HEK293 (cell line): ENCODE measurements around the gene RPUSD4.

Experiments
- CTCF ChIA-PET: fragments of 350-600 bp; formaldehyde crosslinking; extraction: SDS; loops from one replicate; lab custom pipeline; 2021; ENCODE audit warnings: antibody characterized with exemption; lab: Yijun Ruan, JAX
- POLR2A ChIA-PET: fragments of 300-600 bp; formaldehyde crosslinking; extraction: SDS; loops from one replicate; lab custom pipeline; 2020; ENCODE audit warnings: antibody characterized with exemption, inconsistent platforms; lab: Yijun Ruan, JAX
- H3K27ac ChIP-seq: fragments of 200-500 bp; sonication (Bioruptor generic); 2 replicates; pipeline ENCODE4 v1.5.1; 2014; ENCODE audit warnings: low read depth, low read length, control low read depth, inconsistent platforms; ENCODE audit errors: extremely low read depth
- H3K36me3 ChIP-seq, 2 experiments: fragments of 200-500 bp in 1 of 2; sonication (Bioruptor generic) in 1 of 2; 1 replicate in 1 of 2; 2 replicates in 1 of 2; pipeline ENCODE4 v1.5.1; 2014 to 2017; ENCODE audit warnings: inconsistent platforms in 2 of 2, low read length in 2 of 2; ENCODE audit not compliant: control insufficient read depth in 2 of 2, insufficient read depth in 1 of 2
- H3K4me1 ChIP-seq: fragments of 200-500 bp; sonication (Bioruptor generic); 2 replicates; pipeline ENCODE4 v1.5.1; 2014; ENCODE audit warnings: mild to moderate bottlenecking, low read length, inconsistent platforms; ENCODE audit not compliant: control insufficient read depth, insufficient read depth
- H3K4me3 ChIP-seq: 2 replicates; pipeline ENCODE4 v1.5.1; 2011; ENCODE audit warnings: low read depth, mild to moderate bottlenecking, control low read depth, low read length, moderate library complexity
- H3K9me3 ChIP-seq: fragments of 200-500 bp; sonication (Bioruptor generic); 2 replicates; pipeline ENCODE4 v1.5.1; 2014; ENCODE audit warnings: low read depth, low read length, inconsistent platforms; ENCODE audit not compliant: control insufficient read depth, insufficient read depth
- GLI2 ChIP-seq: fragments of 450-650 bp; formaldehyde crosslinking; IDR thresholded peaks from 2 replicates; pipeline ENCODE4; 2017; ENCODE audit warnings: missing biosample characterization, missing genetic modification characterization, low read depth, borderline replicate concordance
- GLIS1 ChIP-seq: fragments of 450-650 bp; formaldehyde crosslinking; IDR thresholded peaks from 2 replicates; pipeline ENCODE4 v1.5.1; 2016; ENCODE audit warnings: missing biosample characterization, missing genetic modification characterization
- IKZF3 ChIP-seq: fragments of 450-650 bp; IDR thresholded peaks from 2 replicates; pipeline ENCODE4 v1.5.0; 2018; ENCODE audit warnings: missing biosample characterization, mild to moderate bottlenecking, missing genetic modification characterization, moderate library complexity
- KLF16 ChIP-seq: fragments of 450-650 bp; formaldehyde crosslinking; IDR thresholded peaks from 2 replicates; pipeline ENCODE4 v1.5.1; 2017; ENCODE audit warnings: missing biosample characterization, missing genetic modification characterization
- SCRT1 ChIP-seq: fragments of 450-650 bp; formaldehyde crosslinking; IDR thresholded peaks from 2 replicates; pipeline ENCODE4 v1.5.1; 2016; ENCODE audit warnings: missing biosample characterization, missing genetic modification characterization, borderline replicate concordance
- SETDB1 ChIP-seq: IDR thresholded peaks from one replicate; pipeline ENCODE4 v1.6.1; 2017; ENCODE audit warnings: mild to moderate bottlenecking, low read length, moderate library complexity, mixed read lengths; ENCODE audit not compliant: insufficient read length
- ZBTB48 ChIP-seq: fragments of 450-650 bp; formaldehyde crosslinking; IDR thresholded peaks from 2 replicates; pipeline ENCODE4 v1.5.1; 2016; ENCODE audit warnings: missing biosample characterization, missing genetic modification characterization
- ZFHX2 ChIP-seq: fragments of 450-650 bp; formaldehyde crosslinking; conservative IDR thresholded peaks from 2 replicates; pipeline ENCODE4 v1.5.1; 2016; ENCODE audit warnings: missing biosample characterization, missing genetic modification characterization
- ZFP37 ChIP-seq: fragments of 450-650 bp; formaldehyde crosslinking; IDR thresholded peaks from 2 replicates; pipeline ENCODE4 v1.5.1; 2016; ENCODE audit warnings: missing biosample characterization, missing genetic modification characterization
- ZNF112 ChIP-seq: fragments of 450-650 bp; formaldehyde crosslinking; IDR thresholded peaks from 2 replicates; pipeline ENCODE4 v1.5.0; 2017; ENCODE audit warnings: missing biosample characterization, missing genetic modification characterization
- ZNF114 ChIP-seq: fragments of 450-650 bp; formaldehyde crosslinking; IDR thresholded peaks from 2 replicates; pipeline ENCODE4 v1.5.0; 2017; ENCODE audit warnings: missing biosample characterization, missing genetic modification characterization
- ZNF133 ChIP-seq: fragments of 450-650 bp; formaldehyde crosslinking; IDR thresholded peaks from 2 replicates; pipeline ENCODE4 v1.5.1; 2016; ENCODE audit warnings: missing biosample characterization, missing genetic modification characterization
- ZNF248 ChIP-seq: fragments of 450-650 bp; formaldehyde crosslinking; IDR thresholded peaks from 2 replicates; pipeline ENCODE4 v1.5.1; 2017; ENCODE audit warnings: missing biosample characterization, missing genetic modification characterization
- ZNF302 ChIP-seq: fragments of 450-650 bp; formaldehyde crosslinking; IDR thresholded peaks from 2 replicates; pipeline ENCODE4 v1.5.1; 2016; ENCODE audit warnings: missing biosample characterization, missing genetic modification characterization, low read depth
- ZNF311 ChIP-seq: fragments of 450-650 bp; formaldehyde crosslinking; IDR thresholded peaks from 2 replicates; pipeline ENCODE4 v1.5.1; 2017; ENCODE audit warnings: missing biosample characterization, missing genetic modification characterization, borderline replicate concordance
- ZNF416 ChIP-seq: fragments of 450-650 bp; formaldehyde crosslinking; IDR thresholded peaks from 2 replicates; pipeline ENCODE4 v1.5.1; 2016; ENCODE audit warnings: missing biosample characterization, missing genetic modification characterization
- ZNF514 ChIP-seq: fragments of 450-650 bp; formaldehyde crosslinking; IDR thresholded peaks from 2 replicates; pipeline ENCODE4 v1.5.1; 2016; ENCODE audit warnings: missing biosample characterization, missing genetic modification characterization
- ZNF530 ChIP-seq: fragments of 450-650 bp; formaldehyde crosslinking; IDR thresholded peaks from 2 replicates; pipeline ENCODE4 v1.5.1; 2016; ENCODE audit warnings: low read depth, missing biosample characterization, missing genetic modification characterization
- ZNF600 ChIP-seq: fragments of 450-650 bp; formaldehyde crosslinking; IDR thresholded peaks from 2 replicates; pipeline ENCODE4 v1.5.1; 2016; ENCODE audit warnings: missing biosample characterization, missing genetic modification characterization
- ZNF837 ChIP-seq: fragments of 450-650 bp; formaldehyde crosslinking; IDR thresholded peaks from 2 replicates; pipeline ENCODE4 v1.5.1; 2016; ENCODE audit warnings: missing biosample characterization, missing genetic modification characterization
- ZNF843 ChIP-seq: fragments of 450-650 bp; formaldehyde crosslinking; IDR thresholded peaks from 2 replicates; pipeline ENCODE4 v1.5.1; 2016; ENCODE audit warnings: missing biosample characterization, missing genetic modification characterization
- ZSCAN30 ChIP-seq: fragments of 450-650 bp; IDR thresholded peaks from 2 replicates; pipeline ENCODE4 v1.5.1; 2018; ENCODE audit warnings: missing biosample characterization, mild to moderate bottlenecking, missing genetic modification characterization, moderate library complexity
- ZXDB ChIP-seq: fragments of 450-650 bp; formaldehyde crosslinking; IDR thresholded peaks from 2 replicates; pipeline ENCODE4 v1.5.1; 2016; ENCODE audit warnings: missing biosample characterization, missing genetic modification characterization
- TF ChIP-seq, protein P1 (sequence below): fragments of 450-650 bp; formaldehyde crosslinking; conservative IDR thresholded peaks from 2 replicates; pipeline ENCODE4 v1.5.1; 2016; ENCODE audit warnings: low read depth, missing biosample characterization, missing genetic modification characterization
- TF ChIP-seq, protein P2 (sequence below): fragments of 450-650 bp; formaldehyde crosslinking; IDR thresholded peaks from 2 replicates; pipeline ENCODE4 v1.5.1; 2016; ENCODE audit warnings: missing biosample characterization, missing genetic modification characterization, low read depth
- TF ChIP-seq, protein P3 (sequence below): fragments of 450-650 bp; formaldehyde crosslinking; IDR thresholded peaks from 2 replicates; pipeline ENCODE4 v1.5.1; 2016; ENCODE audit warnings: missing biosample characterization, missing genetic modification characterization
- TF ChIP-seq, protein P4 (sequence below): fragments of 450-650 bp; formaldehyde crosslinking; IDR thresholded peaks from 2 replicates; pipeline ENCODE4 v1.5.1; 2016; ENCODE audit warnings: missing biosample characterization, missing genetic modification characterization
- TF ChIP-seq, protein P5 (sequence below): fragments of 450-650 bp; formaldehyde crosslinking; IDR thresholded peaks from 2 replicates; pipeline ENCODE4 v1.5.1; 2016; ENCODE audit warnings: missing biosample characterization, missing genetic modification characterization

Gene RPUSD4

DNA sequence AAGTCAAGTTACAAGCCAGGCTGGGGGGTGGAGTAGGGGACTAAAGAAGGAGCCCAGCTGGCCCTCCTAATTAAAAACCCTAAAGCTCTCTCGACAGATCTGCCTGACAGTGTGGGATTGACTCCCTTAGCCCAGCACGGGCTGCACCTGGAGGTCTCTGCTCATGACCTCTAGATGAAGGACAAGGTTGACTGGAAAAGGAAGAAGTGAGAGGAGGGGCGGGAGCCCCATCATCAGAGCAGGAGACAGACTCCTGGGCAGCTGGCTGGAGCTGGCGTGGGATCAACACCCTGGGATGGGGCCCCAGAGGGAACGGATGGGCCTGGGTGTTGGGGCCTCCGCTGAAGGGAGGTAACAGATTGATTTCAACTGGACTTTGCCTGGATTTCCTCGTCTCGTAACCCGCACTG, 46.1 kb downstream of the RPUSD4 start (continued):
- TF ChIP-seq ZFHX2 (tag by site-specific recombination) (no peak), ZBTB48 (no peak), IKZF3 (tag by site-specific recombination) (no peak), ZNF837 (tag by site-specific recombination) (no peak), ZNF302 (no peak), SETDB1 (no peak), ZNF600 (no peak), ZNF133 (tag by site-specific recombination) (no peak)
- TF ChIP-seq, protein P1, sequence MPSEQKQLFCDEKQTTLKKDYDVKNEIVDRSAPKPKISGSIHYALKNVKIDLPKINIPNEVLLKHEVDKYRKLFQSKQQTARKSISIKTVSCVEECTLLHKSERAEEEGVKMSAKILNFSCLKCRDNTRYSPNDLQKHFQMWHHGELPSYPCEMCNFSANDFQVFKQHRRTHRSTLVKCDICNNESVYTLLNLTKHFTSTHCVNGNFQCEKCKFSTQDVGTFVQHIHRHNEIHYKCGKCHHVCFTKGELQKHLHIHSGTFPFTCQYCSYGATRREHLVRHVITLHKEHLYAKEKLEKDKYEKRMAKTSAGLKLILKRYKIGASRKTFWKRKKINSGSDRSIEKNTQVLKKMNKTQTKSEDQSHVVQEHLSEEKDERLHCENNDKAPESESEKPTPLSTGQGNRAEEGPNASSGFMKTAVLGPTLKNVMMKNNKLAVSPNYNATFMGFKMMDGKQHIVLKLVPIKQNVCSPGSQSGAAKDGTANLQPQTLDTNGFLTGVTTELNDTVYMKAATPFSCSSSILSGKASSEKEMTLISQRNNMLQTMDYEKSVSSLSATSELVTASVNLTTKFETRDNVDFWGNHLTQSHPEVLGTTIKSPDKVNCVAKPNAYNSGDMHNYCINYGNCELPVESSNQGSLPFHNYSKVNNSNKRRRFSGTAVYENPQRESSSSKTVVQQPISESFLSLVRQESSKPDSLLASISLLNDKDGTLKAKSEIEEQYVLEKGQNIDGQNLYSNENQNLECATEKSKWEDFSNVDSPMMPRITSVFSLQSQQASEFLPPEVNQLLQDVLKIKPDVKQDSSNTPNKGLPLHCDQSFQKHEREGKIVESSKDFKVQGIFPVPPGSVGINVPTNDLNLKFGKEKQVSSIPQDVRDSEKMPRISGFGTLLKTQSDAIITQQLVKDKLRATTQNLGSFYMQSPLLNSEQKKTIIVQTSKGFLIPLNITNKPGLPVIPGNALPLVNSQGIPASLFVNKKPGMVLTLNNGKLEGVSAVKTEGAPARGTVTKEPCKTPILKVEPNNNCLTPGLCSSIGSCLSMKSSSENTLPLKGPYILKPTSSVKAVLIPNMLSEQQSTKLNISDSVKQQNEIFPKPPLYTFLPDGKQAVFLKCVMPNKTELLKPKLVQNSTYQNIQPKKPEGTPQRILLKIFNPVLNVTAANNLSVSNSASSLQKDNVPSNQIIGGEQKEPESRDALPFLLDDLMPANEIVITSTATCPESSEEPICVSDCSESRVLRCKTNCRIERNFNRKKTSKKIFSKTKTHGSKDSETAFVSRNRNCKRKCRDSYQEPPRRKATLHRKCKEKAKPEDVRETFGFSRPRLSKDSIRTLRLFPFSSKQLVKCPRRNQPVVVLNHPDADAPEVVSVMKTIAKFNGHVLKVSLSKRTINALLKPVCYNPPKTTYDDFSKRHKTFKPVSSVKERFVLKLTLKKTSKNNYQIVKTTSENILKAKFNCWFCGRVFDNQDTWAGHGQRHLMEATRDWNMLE (tag by site-specific recombination), result no peak
- TF ChIP-seq, protein P2, sequence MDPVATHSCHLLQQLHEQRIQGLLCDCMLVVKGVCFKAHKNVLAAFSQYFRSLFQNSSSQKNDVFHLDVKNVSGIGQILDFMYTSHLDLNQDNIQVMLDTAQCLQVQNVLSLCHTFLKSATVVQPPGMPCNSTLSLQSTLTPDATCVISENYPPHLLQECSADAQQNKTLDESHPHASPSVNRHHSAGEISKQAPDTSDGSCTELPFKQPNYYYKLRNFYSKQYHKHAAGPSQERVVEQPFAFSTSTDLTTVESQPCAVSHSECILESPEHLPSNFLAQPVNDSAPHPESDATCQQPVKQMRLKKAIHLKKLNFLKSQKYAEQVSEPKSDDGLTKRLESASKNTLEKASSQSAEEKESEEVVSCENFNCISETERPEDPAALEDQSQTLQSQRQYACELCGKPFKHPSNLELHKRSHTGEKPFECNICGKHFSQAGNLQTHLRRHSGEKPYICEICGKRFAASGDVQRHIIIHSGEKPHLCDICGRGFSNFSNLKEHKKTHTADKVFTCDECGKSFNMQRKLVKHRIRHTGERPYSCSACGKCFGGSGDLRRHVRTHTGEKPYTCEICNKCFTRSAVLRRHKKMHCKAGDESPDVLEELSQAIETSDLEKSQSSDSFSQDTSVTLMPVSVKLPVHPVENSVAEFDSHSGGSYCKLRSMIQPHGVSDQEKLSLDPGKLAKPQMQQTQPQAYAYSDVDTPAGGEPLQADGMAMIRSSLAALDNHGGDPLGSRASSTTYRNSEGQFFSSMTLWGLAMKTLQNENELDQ (tag by site-specific recombination), result no peak
- TF ChIP-seq, protein P3, sequence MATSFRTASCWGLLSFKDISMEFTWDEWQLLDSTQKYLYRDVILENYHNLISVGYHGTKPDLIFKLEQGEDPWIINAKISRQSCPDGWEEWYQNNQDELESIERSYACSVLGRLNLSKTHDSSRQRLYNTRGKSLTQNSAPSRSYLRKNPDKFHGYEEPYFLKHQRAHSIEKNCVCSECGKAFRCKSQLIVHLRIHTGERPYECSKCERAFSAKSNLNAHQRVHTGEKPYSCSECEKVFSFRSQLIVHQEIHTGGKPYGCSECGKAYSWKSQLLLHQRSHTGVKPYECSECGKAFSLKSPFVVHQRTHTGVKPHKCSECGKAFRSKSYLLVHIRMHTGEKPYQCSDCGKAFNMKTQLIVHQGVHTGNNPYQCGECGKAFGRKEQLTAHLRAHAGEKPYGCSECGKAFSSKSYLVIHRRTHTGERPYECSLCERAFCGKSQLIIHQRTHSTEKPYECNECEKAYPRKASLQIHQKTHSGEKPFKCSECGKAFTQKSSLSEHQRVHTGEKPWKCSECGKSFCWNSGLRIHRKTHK (tag by site-specific recombination), result no peak
- TF ChIP-seq, all 188 proteins: peak for 0

DNA sequence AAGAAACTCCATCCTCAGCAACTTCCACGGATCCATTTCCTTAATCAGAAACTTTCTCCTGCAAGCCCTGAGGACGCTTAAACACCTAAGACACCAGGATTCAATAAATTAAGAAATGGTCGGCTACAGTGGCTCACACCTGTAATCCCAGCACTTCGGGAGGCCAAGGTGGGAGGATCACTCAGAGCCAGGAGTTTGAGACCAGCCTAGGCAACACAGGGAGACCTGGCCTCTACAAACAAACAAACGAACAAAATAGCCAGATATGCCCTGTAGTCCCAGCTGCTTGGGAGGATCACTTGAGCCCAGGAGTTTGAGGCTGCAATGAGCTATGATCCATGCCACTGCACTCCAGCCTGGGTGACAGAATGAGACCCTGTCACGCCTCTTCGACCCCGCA, 46.7 kb downstream of the RPUSD4 start:
- no peaks in the 10 kb centered on the region for H3K36me3 ChIP-seq
- no peaks in the 10 kb centered on the region for H3K9me3 ChIP-seq
- H3K4me3 ChIP-seq, result no peak overlapping the region
- H3K4me1 ChIP-seq, result no peaks in the 10 kb centered on the region
- ChIA-PET CTCF (no interaction called here), POLR2A (no interaction called here)
- no peak overlapping the region for H3K27ac ChIP-seq
- TF ChIP-seq ZXDB (tag by site-specific recombination) (no peak), KLF16 (no peak), ZFP37 (no peak), SCRT1 (no peak), ZNF843 (tag by site-specific recombination) (no peak), GLIS1 (tag by site-specific recombination) (no peak), ZSCAN30 (tag by site-specific recombination) (no peak), ZNF112 (tag by site-specific recombination) (no peak), ZNF248 (tag by site-specific recombination) (no peak), ZNF311 (tag by site-specific recombination) (no peak), ZNF416 (tag by site-specific recombination) (no peak), ZNF514 (tag by site-specific recombination) (no peak), ZNF530 (tag by site-specific recombination) (no peak), ZNF114 (tag by site-specific recombination) (no peak), GLI2 (tag by site-specific recombination) (no peak)
- TF ChIP-seq, protein P4, sequence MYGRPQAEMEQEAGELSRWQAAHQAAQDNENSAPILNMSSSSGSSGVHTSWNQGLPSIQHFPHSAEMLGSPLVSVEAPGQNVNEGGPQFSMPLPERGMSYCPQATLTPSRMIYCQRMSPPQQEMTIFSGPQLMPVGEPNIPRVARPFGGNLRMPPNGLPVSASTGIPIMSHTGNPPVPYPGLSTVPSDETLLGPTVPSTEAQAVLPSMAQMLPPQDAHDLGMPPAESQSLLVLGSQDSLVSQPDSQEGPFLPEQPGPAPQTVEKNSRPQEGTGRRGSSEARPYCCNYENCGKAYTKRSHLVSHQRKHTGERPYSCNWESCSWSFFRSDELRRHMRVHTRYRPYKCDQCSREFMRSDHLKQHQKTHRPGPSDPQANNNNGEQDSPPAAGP (tag by site-specific recombination), result no peak
- TF ChIP-seq, protein P5, sequence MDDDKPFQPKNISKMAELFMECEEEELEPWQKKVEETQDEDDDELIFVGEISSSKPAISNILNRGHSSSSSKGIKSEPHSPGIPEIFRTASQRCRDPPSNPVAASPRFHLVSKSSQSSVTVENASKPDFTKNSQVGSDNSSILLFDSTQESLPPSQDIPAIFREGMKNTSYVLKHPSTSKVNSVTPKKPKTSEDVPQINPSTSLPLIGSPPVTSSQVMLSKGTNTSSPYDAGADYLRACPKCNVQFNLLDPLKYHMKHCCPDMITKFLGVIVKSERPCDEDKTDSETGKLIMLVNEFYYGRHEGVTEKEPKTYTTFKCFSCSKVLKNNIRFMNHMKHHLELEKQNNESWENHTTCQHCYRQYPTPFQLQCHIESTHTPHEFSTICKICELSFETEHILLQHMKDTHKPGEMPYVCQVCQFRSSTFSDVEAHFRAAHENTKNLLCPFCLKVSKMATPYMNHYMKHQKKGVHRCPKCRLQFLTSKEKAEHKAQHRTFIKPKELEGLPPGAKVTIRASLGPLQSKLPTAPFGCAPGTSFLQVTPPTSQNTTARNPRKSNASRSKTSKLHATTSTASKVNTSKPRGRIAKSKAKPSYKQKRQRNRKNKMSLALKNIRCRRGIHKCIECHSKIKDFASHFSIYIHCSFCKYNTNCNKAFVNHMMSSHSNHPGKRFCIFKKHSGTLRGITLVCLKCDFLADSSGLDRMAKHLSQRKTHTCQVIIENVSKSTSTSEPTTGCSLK (tag by site-specific recombination), result no peak
